HL-60 (cell line): Measurements from ENCODE around the gene PTPRK.

Experiments used
- DNase-seq, 2 experiments: peaks; one replicate each; pipeline ENCODE4 v3.0.0-alpha.2; 2010 to 2020; ENCODE audit warnings: low read depth in 1 of 2, low spot score in 1 of 2
- H3K27ac ChIP-seq: fragments of 250-450 bp; sonication (Bioruptor Pico); replicated peaks from 2 replicates; pipeline ENCODE4 v1.5.1; 2020; ENCODE audit warnings: mild to moderate bottlenecking, moderate library complexity
- H3K27me3 ChIP-seq: fragments of 250-450 bp; sonication (Bioruptor Pico); 2 replicates; pipeline ENCODE4 v1.5.1; 2021; ENCODE audit warnings: mild to moderate bottlenecking, moderate library complexity; ENCODE audit not compliant: insufficient read depth, poor library complexity, severe bottlenecking
- H3K4me3 ChIP-seq: replicated peaks from 2 replicates; pipeline ENCODE4 v1.5.1; 2011; ENCODE audit warnings: mild to moderate bottlenecking, control low read depth, low read length; ENCODE audit not compliant: insufficient read depth
- CTCF ChIP-seq: IDR thresholded peaks from one replicate; pipeline ENCODE4 v1.5.1; 2011; ENCODE audit warnings: low read length, control low read depth, inconsistent platforms; ENCODE audit not compliant: insufficient read depth
- GABPA ChIP-seq: IDR thresholded peaks from 2 replicates; pipeline ENCODE4 v1.6.1; 2012; ENCODE audit warnings: low read depth
- POLR2AphosphoS5 ChIP-seq: IDR thresholded peaks from 2 replicates; pipeline ENCODE4 v1.6.1; 2012; ENCODE audit warnings: low read depth
- REST ChIP-seq: IDR thresholded peaks from 2 replicates; pipeline ENCODE4 v1.6.1; 2012; ENCODE audit warnings: low read depth; ENCODE audit not compliant: insufficient replicate concordance
- SPI1 ChIP-seq: IDR thresholded peaks from 2 replicates; pipeline ENCODE4 v1.6.1; 2012; ENCODE audit warnings: low read depth, mild to moderate bottlenecking, borderline replicate concordance

Gene PTPRK

GRCh38 chr6:128339635-128340450 lies 180.6 kb downstream of the PTPRK start:
- no peak for DNase-seq
- H3K27ac ChIP-seq = no peak overlapping the region

DNA sequence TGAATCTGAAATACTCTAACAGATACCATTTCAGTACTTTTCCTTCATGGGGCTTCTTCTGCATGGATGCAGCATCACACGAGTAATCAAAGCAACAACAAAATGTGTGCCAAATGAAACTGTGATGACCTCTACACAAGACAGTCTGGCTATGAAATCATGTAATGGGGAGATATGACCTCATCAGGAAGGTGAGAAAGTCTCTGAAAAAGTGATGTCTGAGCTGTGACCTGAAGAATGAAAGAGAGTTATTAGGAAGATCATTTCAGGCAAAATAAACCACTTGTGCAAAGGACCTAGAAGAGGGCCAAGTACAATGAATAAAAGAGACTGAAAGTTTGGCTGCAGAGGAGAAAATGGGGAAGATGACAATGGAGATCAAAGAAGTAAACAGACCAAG lies 182.8 kb downstream of the PTPRK start:
- no peak for TF ChIP-seq REST
- TF ChIP-seq POLR2AphosphoS5 = no peak
- TF ChIP-seq GABPA = no peak
- no peak for TF ChIP-seq SPI1
- H3K4me3 ChIP-seq = no peak overlapping the region
- H3K27ac ChIP-seq = no peak overlapping the region
- H3K27me3 ChIP-seq = peaks cover 4% of the 10 kb centered on the region
- DNase-seq = no peak

More at GRCh38 chr6:128339635-128340450, 180.6 kb downstream of the PTPRK start:
- Histone ChIP-seq H3K27me3 (peaks cover 4% of the 10 kb centered on the region), H3K4me3 (no peak overlapping the region)
- no peak for TF ChIP-seq REST
- no peak for TF ChIP-seq POLR2AphosphoS5
- TF ChIP-seq CTCF = no peak
- TF ChIP-seq GABPA = no peak
- no peak for TF ChIP-seq SPI1

GRCh38 chr6:128336436-128337095 lies 183.8 kb downstream of the PTPRK start:
- Histone ChIP-seq H3K27me3 (peaks cover 4% of the 10 kb centered on the region), H3K4me3 (no peak overlapping the region), H3K27ac (no peak overlapping the region)
- TF ChIP-seq SPI1 = no peak
- no peak for TF ChIP-seq CTCF
- TF ChIP-seq REST = no peak
- no peak for TF ChIP-seq GABPA
- no peak for TF ChIP-seq POLR2AphosphoS5
- no peak for DNase-seq
